Trophoblast cell (in vitro differentiated cells and primary cell): ENCODE measurements around the gene AMN.

Experiments
- DNase-seq, 2 donors: peaks; one replicate each; pipeline ENCODE4 v3.0.0-alpha.2; 2016
- H2AFZ ChIP-seq: 2 replicates; pipeline ENCODE4 v1.6.1; 2013; ENCODE audit warnings: low read length, moderate library complexity, mild to moderate bottlenecking; ENCODE audit not compliant: insufficient read depth, poor library complexity
- H2AK5ac ChIP-seq: 2 replicates; pipeline ENCODE4 v1.6.1; 2013; ENCODE audit warnings: mild to moderate bottlenecking, low read length
- H2BK120ac ChIP-seq: 2 replicates; pipeline ENCODE4 v1.6.1; 2013; ENCODE audit warnings: low read length, mild to moderate bottlenecking, moderate library complexity; ENCODE audit not compliant: insufficient read depth, poor library complexity
- H2BK12ac ChIP-seq: 2 replicates; pipeline ENCODE4 v1.6.1; 2013; ENCODE audit warnings: mild to moderate bottlenecking, low read length, moderate library complexity
- H2BK5ac ChIP-seq: 2 replicates; pipeline ENCODE4 v1.6.1; 2013; ENCODE audit warnings: low read length, low read depth, moderate library complexity, mild to moderate bottlenecking; ENCODE audit not compliant: poor library complexity
- H3K14ac ChIP-seq: 2 replicates; pipeline ENCODE4 v1.6.1; 2013; ENCODE audit warnings: mild to moderate bottlenecking, low read length
- H3K18ac ChIP-seq: 2 replicates; pipeline ENCODE4 v1.6.1; 2013; ENCODE audit warnings: mild to moderate bottlenecking, low read length
- H3K23ac ChIP-seq: 2 replicates; pipeline ENCODE4 v1.6.1; 2013; ENCODE audit warnings: low read length
- H3K27ac ChIP-seq: 2 replicates; pipeline ENCODE4 v1.5.1; 2013; ENCODE audit warnings: low read depth, mild to moderate bottlenecking, inconsistent platforms, low read length, moderate library complexity
- H3K27me3 ChIP-seq: 2 replicates; pipeline ENCODE4 v1.6.1; 2013; ENCODE audit warnings: inconsistent platforms, mild to moderate bottlenecking, low read length, moderate library complexity; ENCODE audit not compliant: insufficient read depth
- H3K36me3 ChIP-seq, 2 experiments: 1 replicate in 1 of 2; 2 replicates in 1 of 2; pipeline ENCODE4 v1.6.1; 2013; ENCODE audit warnings: low read length in 2 of 2, mild to moderate bottlenecking in 2 of 2, moderate library complexity in 1 of 2; ENCODE audit not compliant: insufficient read depth in 2 of 2, control insufficient read depth in 1 of 2
- H3K4ac ChIP-seq: 2 replicates; pipeline ENCODE4 v1.6.1; 2013; ENCODE audit warnings: low read depth, mild to moderate bottlenecking, low read length, moderate library complexity
- H3K4me1 ChIP-seq, 2 experiments: 1 replicate in 1 of 2; 2 replicates in 1 of 2; pipeline ENCODE4 v1.6.1; 2013; ENCODE audit warnings: low read length in 2 of 2, mild to moderate bottlenecking in 2 of 2, moderate library complexity in 1 of 2; ENCODE audit not compliant: insufficient read depth in 2 of 2, control insufficient read depth in 1 of 2
- H3K4me2 ChIP-seq: 2 replicates; pipeline ENCODE4 v1.6.1; 2013; ENCODE audit warnings: inconsistent platforms, mild to moderate bottlenecking, low read length, moderate library complexity
- H3K4me3 ChIP-seq: 2 replicates; pipeline ENCODE4 v1.5.1; 2013; ENCODE audit warnings: mild to moderate bottlenecking, low read depth, low read length, inconsistent platforms
- H3K79me1 ChIP-seq: one replicate; pipeline ENCODE4 v1.6.1; 2013; ENCODE audit warnings: low read length
- H3K79me2 ChIP-seq: 2 replicates; pipeline ENCODE4 v1.6.1; 2013; ENCODE audit warnings: low read length, mild to moderate bottlenecking; ENCODE audit not compliant: control insufficient read depth, insufficient read depth, poor library complexity
- H3K9ac ChIP-seq: 2 replicates; pipeline ENCODE4 v1.6.1; 2013; ENCODE audit warnings: mild to moderate bottlenecking, low read length
- H3K9me3 ChIP-seq: 2 replicates; pipeline ENCODE4 v1.6.1; 2013; ENCODE audit warnings: low read depth, mild to moderate bottlenecking, control low read depth, inconsistent platforms, low read length; ENCODE audit not compliant: insufficient read depth
- H4K12ac ChIP-seq: 2 replicates; pipeline ENCODE4 v1.6.1; 2013; ENCODE audit warnings: low read depth, mild to moderate bottlenecking, low read length, moderate library complexity
- H4K8ac ChIP-seq: 2 replicates; pipeline ENCODE4 v1.6.1; 2013; ENCODE audit warnings: low read depth, mild to moderate bottlenecking, low read length, moderate library complexity
- H4K91ac ChIP-seq: one replicate; pipeline ENCODE4 v1.6.1; 2013; ENCODE audit warnings: low read depth, mild to moderate bottlenecking, low read length, moderate library complexity
- WGBS: extraction: QIAGEN DNeasy Blood & Tissue Kit; methylation state at CpG from one replicate; pipeline ENCODE4 v1.1.7; 2013; ENCODE audit warnings: missing lambda C conversion rate; ENCODE audit not compliant: insufficient read length, insufficient coverage; ENCODE audit errors: extremely low coverage; 5-methylcytosine and 5-hydroxymethylcytosine counted together

The AMN gene

GRCh38 chr14:102908766-102909455, 13.6 kb upstream of the AMN start:
- Histone ChIP-seq H2AK5ac (no peak overlapping the region), H4K91ac (no peak overlapping the region), H3K36me3 (peaks cover 15 to 16% of the 10 kb centered on the region in 2 experiments), H3K4me3 (peak overlapping the region; percentile 18), H3K18ac (no peak overlapping the region), H4K12ac (no peak overlapping the region), H3K4me1 (peaks cover 0 to 9% of the 10 kb centered on the region in 2 experiments), H3K9ac (no peak overlapping the region), H3K79me1 (no peaks in the 10 kb centered on the region), H3K4ac (no peak overlapping the region), H3K27ac (no peak overlapping the region), H3K27me3 (no peaks in the 10 kb centered on the region), H4K8ac (no peak overlapping the region), H2BK120ac (no peak overlapping the region), H3K23ac (no peak overlapping the region), H3K9me3 (peaks cover 14% of the 10 kb centered on the region), H3K4me2 (no peak overlapping the region), H2BK5ac (no peak overlapping the region), H3K79me2 (no peaks in the 10 kb centered on the region), H3K14ac (no peak overlapping the region), H2BK12ac (no peak overlapping the region), H2AFZ (no peak overlapping the region)
- no peak for DNase-seq
- WGBS: no CpG with 5 or more reads among the region's 29 CpGs

- WGBS: no CpG with 5 or more reads among the region's 10 CpGs
- H2BK5ac ChIP-seq: no peak overlapping the region
Measured at GRCh38 chr14:102909462-102909861, 13.0 kb upstream of the AMN start.

GRCh38 chr14:102909911-102910310, 12.6 kb upstream of the AMN start:
- Histone ChIP-seq H3K27ac (no peak overlapping the region), H2BK12ac (no peak overlapping the region), H2BK5ac (no peak overlapping the region), H3K18ac (no peak overlapping the region), H4K12ac (no peak overlapping the region), H4K91ac (no peak overlapping the region), H2BK120ac (no peak overlapping the region), H3K9ac (no peak overlapping the region), H3K27me3 (no peaks in the 10 kb centered on the region), H3K4me3 (no peak overlapping the region), H2AK5ac (no peak overlapping the region), H3K4me1 (peaks cover 0 to 9% of the 10 kb centered on the region in 2 experiments), H4K8ac (no peak overlapping the region), H3K4ac (no peak overlapping the region), H3K36me3 (peaks cover 15 to 16% of the 10 kb centered on the region in 2 experiments), H3K9me3 (peaks cover 14% of the 10 kb centered on the region), H3K14ac (no peak overlapping the region), H3K4me2 (no peak overlapping the region), H2AFZ (no peak overlapping the region), H3K23ac (no peak overlapping the region), H3K79me1 (no peaks in the 10 kb centered on the region), H3K79me2 (no peaks in the 10 kb centered on the region)
- DNase-seq: no peak
- WGBS: no CpG with 5 or more reads among the region's 10 CpGs

More at GRCh38 chr14:102909462-102909861, 13.0 kb upstream of the AMN start:
- Histone ChIP-seq H3K23ac (no peak overlapping the region), H3K36me3 (peaks cover 15 to 16% of the 10 kb centered on the region in 2 experiments), H3K27ac (no peak overlapping the region), H4K8ac (no peak overlapping the region), H3K4me1 (peaks cover 0 to 9% of the 10 kb centered on the region in 2 experiments), H3K4me3 (peak overlapping the region; percentile 18), H3K79me1 (no peaks in the 10 kb centered on the region), H3K4ac (no peak overlapping the region), H2AK5ac (no peak overlapping the region), H3K9me3 (peaks cover 14% of the 10 kb centered on the region), H3K4me2 (no peak overlapping the region), H3K9ac (no peak overlapping the region), H2AFZ (no peak overlapping the region), H3K79me2 (no peaks in the 10 kb centered on the region), H3K14ac (no peak overlapping the region), H2BK12ac (no peak overlapping the region), H2BK120ac (no peak overlapping the region), H4K91ac (no peak overlapping the region), H4K12ac (no peak overlapping the region), H3K27me3 (no peaks in the 10 kb centered on the region), H3K18ac (no peak overlapping the region)
- DNase-seq: no peak

GRCh38 chr14:102910442-102910841, 12.0 kb upstream of the AMN start:
- no peak for DNase-seq
- H2AFZ ChIP-seq: no peak overlapping the region
- H4K91ac ChIP-seq: no peak overlapping the region
- no peak overlapping the region for H3K23ac ChIP-seq
- H3K4me1 ChIP-seq: peaks cover 0 to 9% of the 10 kb centered on the region in 2 experiments
- H3K4ac ChIP-seq: no peak overlapping the region
- H3K79me1 ChIP-seq: no peaks in the 10 kb centered on the region
- H3K4me3 ChIP-seq: peak overlapping the region; percentile 0
- H3K27me3 ChIP-seq: no peaks in the 10 kb centered on the region
- no peak overlapping the region for H2BK120ac ChIP-seq
- peaks cover 10 to 11% of the 10 kb centered on the region in 2 experiments for H3K36me3 ChIP-seq
- H4K8ac ChIP-seq: no peak overlapping the region
- no peak overlapping the region for H4K12ac ChIP-seq
- H2BK5ac ChIP-seq: no peak overlapping the region
- WGBS: no CpG with 5 or more reads among the region's 21 CpGs
- H3K79me2 ChIP-seq: no peaks in the 10 kb centered on the region
- H2AK5ac ChIP-seq: no peak overlapping the region
- H3K4me2 ChIP-seq: no peak overlapping the region
- H3K9ac ChIP-seq: no peak overlapping the region
- no peak overlapping the region for H2BK12ac ChIP-seq
- no peak overlapping the region for H3K18ac ChIP-seq
- H3K9me3 ChIP-seq: peaks cover 11% of the 10 kb centered on the region
- H3K14ac ChIP-seq: no peak overlapping the region
- H3K27ac ChIP-seq: no peak overlapping the region
